IMR-90 (cell line): ENCODE results near the gene TMCO1. TPM values are rescaled to one million over a fixed set of nuclear protein-coding genes. Genes with fewer than 3 reads are reported as not detected.

Source experiments
- ATAC-seq: fragments of 200-7000 bp; cut with Tn5 transposase; 2 replicates; pipeline ENCODE4 v1.9.1; 2020; ENCODE audit warnings: low read depth, mild to moderate bottlenecking, moderate library complexity
- BruUV-seq: library from RNA; stranded (reverse); fragments of 400-500 nt; replicated peaks from 2 replicates; lab custom pipeline; 2021; lab: Mats Ljungman, UMichigan
- CTCF ChIA-PET: fragments of 300-600 bp; formaldehyde crosslinking; extraction: SDS; loops from one replicate; lab custom pipeline; 2021; ENCODE audit warnings: antibody characterized with exemption; lab: Yijun Ruan, JAX
- POLR2A ChIA-PET: fragments of 300-600 bp; sonication (Branson Sonifier 250); formaldehyde crosslinking; loops from one replicate; lab custom pipeline; 2022; ENCODE audit warnings: antibody characterized with exemption; ENCODE audit not compliant: unreplicated experiment; lab: Charles Lee
- DNase-seq: peaks from one replicate; pipeline ENCODE4 v3.0.0; 2013
- H2AFZ ChIP-seq: replicated peaks from 2 replicates; pipeline ENCODE3; 2013; ENCODE audit warnings: low read length, mild to moderate bottlenecking; ENCODE audit not compliant: poor library complexity
- H2AK5ac ChIP-seq: 2 replicates; pipeline ENCODE4 v1.6.1; 2013; ENCODE audit warnings: low read depth, low read length, inconsistent platforms
- H2AK9ac ChIP-seq: replicated peaks from 2 replicates; pipeline ENCODE3; 2013; ENCODE audit warnings: mild to moderate bottlenecking, low read depth, low read length, moderate library complexity; ENCODE audit not compliant: poor library complexity
- H2BK120ac ChIP-seq: 2 replicates; pipeline ENCODE4 v1.6.1; 2013; ENCODE audit warnings: low read depth, low read length, inconsistent platforms
- H2BK15ac ChIP-seq: 3 replicates; pipeline ENCODE4 v1.6.1; 2013; ENCODE audit warnings: low read depth, low read length, inconsistent platforms
- H2BK20ac ChIP-seq: 2 replicates; pipeline ENCODE4 v1.6.1; 2013; ENCODE audit warnings: low read depth, mild to moderate bottlenecking, inconsistent platforms, low read length, moderate library complexity
- H2BK5ac ChIP-seq: 2 replicates; pipeline ENCODE4 v1.6.1; 2013; ENCODE audit warnings: mild to moderate bottlenecking, low read depth, low read length, inconsistent platforms; ENCODE audit not compliant: poor library complexity, severe bottlenecking
- H3K14ac ChIP-seq: replicated peaks from 2 replicates; pipeline ENCODE4 v1.6.1; 2013; ENCODE audit warnings: low read depth, low read length, inconsistent platforms
- H3K18ac ChIP-seq: 2 replicates; pipeline ENCODE4 v1.6.1; 2013; ENCODE audit warnings: low read depth, low read length, control low read depth
- H3K23ac ChIP-seq: 2 replicates; pipeline ENCODE4 v1.6.1; 2013; ENCODE audit warnings: low read depth, low read length, inconsistent platforms
- H3K27ac ChIP-seq: 2 replicates; pipeline ENCODE4 v1.5.1; 2013; ENCODE audit warnings: mild to moderate bottlenecking, control low read depth, low read length; ENCODE audit not compliant: insufficient read depth
- H3K27me3 ChIP-seq: 2 replicates; pipeline ENCODE4 v1.6.1; 2013; ENCODE audit warnings: low read length; ENCODE audit not compliant: control insufficient read depth, insufficient read depth
- H3K36me3 ChIP-seq: 2 replicates; pipeline ENCODE4 v1.6.1; 2013; ENCODE audit warnings: low read length, mixed read lengths; ENCODE audit not compliant: control insufficient read depth, insufficient read depth
- H3K4ac ChIP-seq: 2 replicates; pipeline ENCODE4 v1.6.1; 2013; ENCODE audit warnings: low read depth, low read length, inconsistent platforms
- H3K4me1 ChIP-seq: 2 replicates; pipeline ENCODE4 v1.6.1; 2013; ENCODE audit warnings: low read length, mixed read lengths; ENCODE audit not compliant: control insufficient read depth, insufficient read depth
- H3K4me2 ChIP-seq: 2 replicates; pipeline ENCODE4 v1.6.1; 2013; ENCODE audit warnings: low read depth, mild to moderate bottlenecking, control low read depth, low read length, moderate library complexity
- H3K4me3 ChIP-seq: 2 replicates; pipeline ENCODE4 v1.5.1; 2013; ENCODE audit warnings: low read depth, mild to moderate bottlenecking, control low read depth, low read length, moderate library complexity; ENCODE audit not compliant: insufficient read depth
- H3K56ac ChIP-seq: 2 replicates; pipeline ENCODE4 v1.6.1; 2013; ENCODE audit warnings: low read length, inconsistent platforms; ENCODE audit not compliant: insufficient read depth; ENCODE audit errors: extremely low read depth
- H3K79me1 ChIP-seq, 2 experiments: 2 replicates each; pipeline ENCODE4 v1.6.1; 2013; ENCODE audit warnings: low read length in 2 of 2, inconsistent platforms in 1 of 2, low read depth in 1 of 2
- H3K9ac ChIP-seq: 2 replicates; pipeline ENCODE4 v1.6.1; 2013; ENCODE audit warnings: low read depth, low read length, control low read depth
- H3K9me1 ChIP-seq: 2 replicates; pipeline ENCODE4 v1.6.1; 2013; ENCODE audit warnings: low read length, inconsistent platforms; ENCODE audit not compliant: insufficient read depth
- H3K9me3 ChIP-seq: 2 replicates; pipeline ENCODE4 v1.6.1; 2013; ENCODE audit warnings: low read length; ENCODE audit not compliant: control insufficient read depth, insufficient read depth
- H4K20me1 ChIP-seq: 2 replicates; pipeline ENCODE4 v1.6.1; 2013; ENCODE audit warnings: low read length, inconsistent platforms; ENCODE audit not compliant: insufficient read depth
- H4K5ac ChIP-seq: 2 replicates; pipeline ENCODE4 v1.6.1; 2013; ENCODE audit warnings: mild to moderate bottlenecking, low read depth, low read length, control low read depth
- H4K8ac ChIP-seq, 2 experiments: 2 replicates each; pipeline ENCODE4 v1.6.1; 2013; ENCODE audit warnings: low read depth in 2 of 2, low read length in 2 of 2, control low read depth in 1 of 2, inconsistent platforms in 1 of 2
- H4K91ac ChIP-seq: 2 replicates; pipeline ENCODE4 v1.6.1; 2013; ENCODE audit warnings: low read depth, low read length, inconsistent platforms; ENCODE audit not compliant: insufficient read depth
- BHLHE40 ChIP-seq: fragments of 150-350 bp; IDR thresholded peaks from 2 replicates; pipeline ENCODE4 v1.6.1; 2016; ENCODE audit warnings: mild to moderate bottlenecking, low read depth, low read length
- CTCF ChIP-seq: conservative IDR thresholded peaks from 2 replicates; pipeline ENCODE4 v1.5.1; 2012; ENCODE audit warnings: mild to moderate bottlenecking, low read depth, low read length, improper control_type of control experiment
- ELK1 ChIP-seq: fragments of 150-350 bp; IDR thresholded peaks from 2 replicates; pipeline ENCODE4 v1.6.1; 2016; ENCODE audit warnings: low read depth, mild to moderate bottlenecking, low read length, moderate library complexity, borderline replicate concordance
- FOS ChIP-seq: fragments of 150-350 bp; IDR thresholded peaks from 2 replicates; pipeline ENCODE4 v1.6.1; 2016; ENCODE audit warnings: low read depth, low read length
- MXI1 ChIP-seq: IDR thresholded peaks from 2 replicates; pipeline ENCODE4 v1.6.1; 2012; ENCODE audit warnings: low read depth, mild to moderate bottlenecking, low read length, moderate library complexity, borderline replicate concordance
- NFE2L2 ChIP-seq: fragments of 150-350 bp; IDR thresholded peaks from 2 replicates; pipeline ENCODE4 v1.6.1; 2016; ENCODE audit warnings: low read depth, mild to moderate bottlenecking, low read length
- RAD21 ChIP-seq: IDR thresholded peaks from 2 replicates; pipeline ENCODE4 v1.6.1; 2012; ENCODE audit warnings: low read length, improper control_type of control experiment
- RCOR1 ChIP-seq: IDR thresholded peaks from 2 replicates; pipeline ENCODE4 v1.6.1; 2012; ENCODE audit warnings: mild to moderate bottlenecking, low read length, improper control_type of control experiment; ENCODE audit not compliant: insufficient replicate concordance
- RFX5 ChIP-seq: IDR thresholded peaks from 2 replicates; pipeline ENCODE4 v1.8.0; 2012; ENCODE audit warnings: low read depth, mild to moderate bottlenecking, low read length, moderate library complexity
- SMC3 ChIP-seq: fragments of 150-350 bp; IDR thresholded peaks from 2 replicates; pipeline ENCODE4 v1.6.1; 2016; ENCODE audit warnings: low read depth, mild to moderate bottlenecking, antibody characterized with exemption, low read length, moderate library complexity
- WGBS, 2 experiments: methylation state at CpG; one replicate each; pipeline versions ENCODE4 v1.1.5 to v1.1.7; 2013; ENCODE audit warnings: missing lambda C conversion rate in 2 of 2; ENCODE audit not compliant: insufficient read length in 1 of 2; ENCODE audit errors: extremely low coverage in 2 of 2; 5-methylcytosine and 5-hydroxymethylcytosine counted together
- dilution Hi-C: fragments of 300-500 bp; cut with HindIII; formaldehyde crosslinking; loops from one replicate; pipeline ENCODE4 v1.14.3; 2018; ENCODE audit warnings: low sequenced_read_pairs; ENCODE audit not compliant: unreplicated experiment
- in situ Hi-C: fragments of 300-500 bp; cut with MboI; formaldehyde crosslinking; loops from 3 replicates; pipeline ENCODE4 v1.14.3; 2019; ENCODE audit warnings: low sequenced_read_pairs, inconsistent platforms, mixed read lengths
- intact Hi-C: fragments of 100-400 bp; cut with micrococcal nuclease; formaldehyde crosslinking; loops from 2 replicates; pipeline ENCODE4 v1.10.0; 2022
- polyA plus RNA-seq, 3 experiments: library from polyadenylated mRNA; depleted of rRNA; stranded (reverse); fragments of >200 nt; gene quantifications; 2 replicates each; pipeline ENCODE4 v1.2.3, GENCODE V29; 2012; ENCODE audit warnings: low replicate concordance in 1 of 3
- total RNA-seq: library from RNA; depleted of rRNA; stranded (reverse); fragments of >200 nt; gene quantifications from 2 replicates; pipeline ENCODE4 v1.2.3, GENCODE V29; 2012

Gene TMCO1
- total and polyA plus RNA-seq, 2 of the 4 experiments (the other 2 are of a cell fraction), result 86.4 to 113 TPM

- H3K9me1 ChIP-seq, result no peaks in the 10 kb centered on the region
- in situ Hi-C loops (no loop called here), dilution Hi-C loops (no loop called here), intact Hi-C loops (no loop called here)
- H3K4me1 ChIP-seq, result no peaks in the 10 kb centered on the region
- ATAC-seq (no peak), DNase-seq (no peak)
- H3K4ac ChIP-seq, result no peak overlapping the region
- H2BK5ac ChIP-seq, result no peak overlapping the region
- ChIA-PET CTCF (interaction anchor here (1.3 kb wide), 1 partner anchor 17 kb away, joined by 4 read pairs; no protein-coding TSS in a partner anchor), POLR2A (no interaction called here)
- H3K27ac ChIP-seq, result no peak overlapping the region
- no peak overlapping the region for H3K9ac ChIP-seq
- no peak overlapping the region for H2BK20ac ChIP-seq
- H2AFZ ChIP-seq, result no peak overlapping the region
- H3K4me2 ChIP-seq, result no peak overlapping the region
- no peak overlapping the region for H3K4me3 ChIP-seq
- no peak for TF ChIP-seq MXI1
- no peak for TF ChIP-seq RCOR1
- TF ChIP-seq SMC3, result no peak
- no peak for TF ChIP-seq RFX5
- no peak for TF ChIP-seq ELK1
- no peak for TF ChIP-seq RAD21
- no peak for TF ChIP-seq BHLHE40
- no peak for TF ChIP-seq CTCF
- TF ChIP-seq NFE2L2, result no peak
- TF ChIP-seq FOS, result no peak
- no peak overlapping the region for H4K8ac ChIP-seq
- no peak overlapping the region for H3K56ac ChIP-seq
- H3K9me3 ChIP-seq, result no peaks in the 10 kb centered on the region
- no peak overlapping the region for H4K5ac ChIP-seq
- no peak overlapping the region for H4K91ac ChIP-seq
- WGBS, 2 experiments, result 94% methylated on average over 3 of the region's 8 CpGs; no CpG with 5 or more reads in 1 of the 2 experiments
- no peaks in the 10 kb centered on the region for H4K20me1 ChIP-seq
- no peak overlapping the region for H3K23ac ChIP-seq
- H2BK120ac ChIP-seq, result no peak overlapping the region
- no TSS peak for BruUV-seq
- peaks cover 24% of the 10 kb centered on the region for H3K36me3 ChIP-seq
- no peaks in the 10 kb centered on the region for H3K27me3 ChIP-seq
- no peak overlapping the region for H3K18ac ChIP-seq
- no peak overlapping the region for H2BK15ac ChIP-seq
- H2AK5ac ChIP-seq, result no peak overlapping the region
- H2AK9ac ChIP-seq, result no peak overlapping the region
- H3K79me1 ChIP-seq, result peaks cover 6 to 10% of the 10 kb centered on the region in 2 experiments; a peak in 2 of 4 replicates
- no peak overlapping the region for H3K14ac ChIP-seq
Observed at GRCh38 chr1:165742194-165742593, 26.5 kb downstream of the TMCO1 start.
